ENCODE data around the gene PSMB5.

Gene PSMB5

DNA sequence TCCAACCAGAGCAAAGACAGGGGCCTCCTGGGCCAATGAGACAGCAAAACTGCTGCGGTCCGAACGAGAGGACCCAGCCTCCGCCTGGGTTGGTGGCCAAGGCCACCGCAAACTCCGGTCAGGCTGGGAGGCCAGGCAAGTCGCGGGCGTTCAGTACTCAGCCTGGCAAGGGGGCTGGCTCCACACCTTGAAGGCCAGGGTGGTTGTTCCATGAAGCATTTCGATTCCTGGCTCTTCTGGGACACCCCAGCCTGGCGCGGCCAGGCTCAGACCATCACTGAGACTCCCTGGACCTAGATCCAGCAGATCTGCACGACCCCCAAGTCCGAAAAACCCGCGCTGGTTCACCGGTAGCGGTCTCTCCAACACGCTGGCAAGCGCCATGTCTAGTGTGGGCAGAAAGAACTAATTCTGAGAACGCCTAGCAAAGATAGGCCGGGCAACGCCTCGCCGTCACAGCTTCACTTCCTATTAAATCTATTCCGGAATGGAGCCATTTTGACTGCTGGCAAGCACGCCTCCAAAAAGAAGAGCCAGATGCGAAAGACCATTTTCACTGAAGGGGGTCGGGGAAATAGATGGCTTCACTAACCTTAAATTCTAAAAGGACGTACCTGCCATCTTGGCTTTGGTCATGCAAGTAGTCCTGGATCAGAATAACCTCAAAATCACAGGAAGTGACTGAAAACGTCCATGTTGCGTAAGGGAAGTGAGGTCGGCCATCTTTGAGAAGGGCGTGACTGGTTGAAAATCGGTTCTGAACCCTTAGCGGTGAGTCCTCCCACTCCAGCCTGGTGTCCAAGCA, at the start of gene PSMB5:
Gene PSMB5, minus strand, starts transcription at position 403 of the 805 bp plus-strand sequence. Its CDS starts 19 bp downstream, at position 384.
- no peak for DNase-seq

- no peak for DNase-seq
Observed at GRCh38 chr14:23080474-23080873, 45.8 kb upstream of the PSMB5 start.

- no peak for DNase-seq
Observed at GRCh38 chr14:23079716-23080115, 45.0 kb upstream of the PSMB5 start.

DNA sequence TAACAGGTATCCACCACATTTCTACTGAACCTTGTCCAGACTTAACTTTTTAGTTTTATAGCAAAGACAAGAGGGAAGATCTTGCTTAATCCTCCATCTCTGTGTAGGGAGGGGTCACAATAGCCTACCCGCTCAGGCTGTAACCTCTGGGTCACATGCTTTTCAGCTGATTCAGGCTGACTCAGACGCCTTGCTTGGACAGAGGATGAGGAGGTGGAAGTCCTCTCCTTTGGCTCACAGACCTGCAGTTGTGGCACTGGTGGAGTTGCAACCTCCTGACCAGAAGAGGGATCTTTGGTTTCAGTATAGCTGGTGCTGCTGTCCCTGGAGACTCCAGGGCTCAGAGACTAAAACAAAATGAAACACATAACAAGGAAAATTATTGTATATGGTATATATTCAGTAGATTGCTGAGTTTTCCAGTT, 44.0 kb upstream of the PSMB5 start:
- DNase-seq, result no peak

GRCh38 chr14:23077962-23078361, 43.3 kb upstream of the PSMB5 start:
- no peak for DNase-seq

DNA sequence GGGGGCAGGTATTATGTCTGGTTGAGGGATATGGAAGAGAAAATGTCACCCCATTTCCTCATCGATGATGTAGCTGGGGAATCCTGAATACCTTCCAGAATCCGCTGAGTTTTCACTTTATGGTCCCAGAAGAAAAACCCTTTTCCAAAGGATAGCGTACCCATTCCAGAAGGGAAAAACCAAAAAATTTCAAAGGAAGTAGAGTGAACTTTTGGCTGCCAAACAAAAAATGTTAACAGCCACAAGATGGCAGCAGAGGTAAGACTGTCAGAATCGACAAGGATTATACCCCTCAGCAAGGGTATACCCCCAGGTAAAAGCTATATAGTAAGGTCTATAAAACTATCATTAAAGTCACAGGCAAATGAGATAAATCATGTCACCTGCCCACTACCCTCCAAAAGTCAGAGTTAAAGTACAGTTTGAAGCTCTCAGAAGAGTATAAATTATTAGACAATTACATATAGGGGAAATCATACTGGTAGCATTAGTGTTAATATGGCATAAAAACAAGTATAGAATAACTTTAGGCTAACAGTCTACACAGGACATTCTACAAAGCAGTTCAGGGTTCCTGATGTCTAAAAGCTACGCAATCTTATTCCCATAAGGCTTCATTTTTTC, 42.2 kb upstream of the PSMB5 start:
- DNase-seq, result no peak

- no peak for DNase-seq
Observed at GRCh38 chr14:23074906-23075305, 40.2 kb upstream of the PSMB5 start.

DNA sequence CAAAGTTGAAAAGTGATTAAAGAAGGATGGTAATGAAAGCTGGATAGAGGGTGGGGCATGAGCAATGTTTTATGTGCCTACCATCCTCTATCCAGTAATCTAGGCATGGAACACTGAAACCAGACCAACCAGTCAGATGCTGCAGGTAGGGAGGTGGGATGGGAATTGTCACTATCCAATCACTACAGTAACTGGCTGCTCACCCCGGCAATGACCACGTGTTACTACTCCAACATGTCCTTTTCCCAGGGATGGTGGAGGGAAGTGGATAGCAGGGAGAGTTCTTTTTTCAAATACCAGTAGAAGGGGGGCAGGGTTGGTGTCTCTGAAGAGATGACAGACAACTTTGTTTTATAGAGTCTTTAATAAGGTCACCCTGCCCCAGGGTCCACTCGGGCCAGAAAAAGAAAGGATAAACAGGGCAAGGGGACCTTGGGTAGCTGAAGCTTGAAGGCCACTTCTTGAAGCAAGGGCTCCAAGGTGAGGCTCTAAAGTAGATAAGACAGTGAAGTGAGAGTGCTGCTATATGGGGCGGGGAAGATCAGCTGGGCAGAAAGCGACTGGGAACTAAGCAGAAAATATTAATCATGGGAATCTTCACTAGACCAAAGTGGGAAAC, 37.3 kb upstream of the PSMB5 start:
- DNase-seq, result no peak

- DNase-seq, result no peak
Observed at GRCh38 chr14:23071244-23071920, 36.7 kb upstream of the PSMB5 start.

- no peak for DNase-seq
Observed at GRCh38 chr14:23070262-23071129, 35.8 kb upstream of the PSMB5 start.

DNA sequence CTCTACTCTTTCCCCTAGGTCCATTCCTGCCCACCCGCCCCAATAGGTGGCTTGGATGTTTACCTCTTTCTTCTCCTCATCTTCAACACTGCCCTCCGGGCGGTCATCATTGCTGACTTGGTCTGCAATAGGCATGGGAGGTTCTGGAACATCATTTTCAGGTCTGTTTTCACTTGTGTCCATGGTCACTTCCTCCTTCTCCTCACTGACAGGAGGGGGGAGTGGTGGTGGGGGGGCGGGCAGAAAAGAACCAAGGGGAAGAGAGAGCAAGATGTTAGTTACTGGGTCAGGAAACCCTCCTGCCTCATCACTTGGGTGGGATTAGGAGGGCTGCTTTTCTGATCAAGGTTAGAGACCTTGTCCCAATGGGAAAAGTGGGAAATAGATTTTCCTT, 34.7 kb upstream of the PSMB5 start:
- DNase-seq, result no peak

DNA sequence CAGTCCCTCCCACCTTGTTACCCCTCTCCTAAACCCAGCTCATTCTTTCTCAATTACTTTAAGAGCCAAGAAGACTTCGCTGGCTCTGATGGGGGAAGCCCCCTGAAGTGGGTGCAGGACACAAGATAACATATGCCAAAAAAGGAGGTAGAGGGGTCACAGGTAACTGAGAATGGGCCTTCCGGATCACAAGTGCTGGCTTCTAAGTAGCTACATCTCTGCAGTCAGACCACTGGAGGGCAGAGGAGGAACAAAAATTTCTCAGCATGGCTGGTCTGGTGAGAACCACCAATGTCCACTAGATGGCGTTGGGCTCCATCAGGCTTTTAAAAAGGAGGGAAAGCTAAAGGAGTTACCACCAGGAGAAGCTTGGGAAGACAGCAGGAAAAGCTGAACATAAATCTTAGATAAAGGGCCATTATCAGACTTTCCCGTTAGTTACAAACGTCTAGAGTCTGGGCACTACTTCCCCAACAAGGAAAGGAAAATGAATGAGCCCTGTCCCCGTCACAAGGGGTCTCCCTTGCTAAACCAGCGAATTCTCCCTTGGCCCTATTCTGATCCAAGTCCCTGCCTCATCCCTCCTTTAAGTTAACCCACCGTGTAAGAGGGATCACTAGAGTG, 34.2 kb upstream of the PSMB5 start:
- no peak for DNase-seq

GRCh38 chr14:23067847-23068788, 33.4 kb upstream of the PSMB5 start:
- DNase-seq, result no peak

DNA sequence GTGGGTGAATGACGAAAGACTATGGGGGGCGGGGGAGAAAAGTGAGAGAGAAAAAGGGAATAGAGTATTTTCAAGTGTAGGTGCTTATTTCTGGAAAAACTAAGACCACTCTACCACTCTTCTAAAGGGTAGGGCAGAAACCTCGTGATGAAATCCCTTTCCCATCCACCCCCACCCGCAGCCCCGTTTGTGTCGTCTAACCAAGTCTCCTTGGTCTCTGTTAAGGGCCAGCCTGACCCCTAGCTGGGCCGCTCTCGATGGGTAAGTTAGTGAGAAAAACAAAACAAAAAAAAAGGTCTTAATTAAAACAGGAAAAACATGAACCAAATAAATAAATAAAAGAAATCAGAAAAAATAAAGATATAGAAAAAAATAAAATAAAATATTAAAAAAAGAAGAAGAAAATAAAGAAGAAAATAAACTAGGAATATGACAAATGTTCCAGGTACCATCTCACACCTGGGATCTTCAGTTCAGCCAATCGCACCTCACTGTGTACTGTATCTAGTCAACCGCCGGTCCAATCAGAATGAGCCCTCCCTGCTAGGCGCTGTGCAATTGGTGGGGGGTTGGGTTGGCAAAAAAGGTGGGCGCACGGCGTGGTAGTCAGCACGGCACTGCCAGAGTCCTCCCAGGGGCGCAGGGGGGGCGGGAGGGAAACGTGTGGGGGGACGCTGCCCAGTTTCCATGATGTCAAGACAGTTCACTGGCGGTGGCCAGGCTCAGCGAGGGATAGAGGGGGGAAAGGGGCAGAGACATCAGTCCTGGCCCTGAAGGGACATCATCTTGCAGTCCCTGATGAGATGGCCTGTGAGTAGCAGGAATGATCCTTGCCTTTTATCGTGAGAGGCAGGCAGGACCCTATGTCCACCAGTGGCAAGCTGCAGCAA, 32.4 kb upstream of the PSMB5 start:
- no peak for DNase-seq

- no peak for DNase-seq
Observed at GRCh38 chr14:23066368-23066767, 31.7 kb upstream of the PSMB5 start.

GRCh38 chr14:23063601-23064000, 28.9 kb upstream of the PSMB5 start:
- no peak for DNase-seq

DNA sequence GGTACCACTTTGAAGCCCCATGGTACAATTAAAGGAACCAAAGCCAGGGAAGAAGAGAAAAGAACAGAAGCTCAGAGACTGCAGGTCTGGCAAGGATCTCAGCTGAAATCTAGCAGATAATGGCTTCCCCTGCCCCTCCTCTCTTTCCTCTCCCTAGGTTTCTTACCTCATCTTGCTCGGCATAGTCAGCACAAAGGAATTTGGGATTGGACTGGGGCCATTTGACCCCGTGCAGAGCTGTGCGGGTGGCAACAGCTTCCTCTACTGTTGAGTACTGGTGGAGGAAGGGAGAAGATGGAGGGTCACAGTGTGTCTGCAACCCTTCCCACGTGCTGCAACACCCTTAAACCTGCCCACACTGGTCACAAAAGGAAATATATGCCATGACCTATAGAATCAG, 27.3 kb upstream of the PSMB5 start:
- no peak for DNase-seq

- DNase-seq, result no peak
Observed at GRCh38 chr14:23060536-23061260, 26.0 kb upstream of the PSMB5 start.

All from SIG-M5 (cell line).